Fibroblast of skin of left biceps (primary cell): Measurements from ENCODE around the gene GATAD2A.

Experiments
- DNase-seq, 2 experiments: peaks; one replicate each; pipeline ENCODE4 v3.0.0-alpha.2; 2013; ENCODE audit warnings: low read depth in 2 of 2

The GATAD2A gene

DNA sequence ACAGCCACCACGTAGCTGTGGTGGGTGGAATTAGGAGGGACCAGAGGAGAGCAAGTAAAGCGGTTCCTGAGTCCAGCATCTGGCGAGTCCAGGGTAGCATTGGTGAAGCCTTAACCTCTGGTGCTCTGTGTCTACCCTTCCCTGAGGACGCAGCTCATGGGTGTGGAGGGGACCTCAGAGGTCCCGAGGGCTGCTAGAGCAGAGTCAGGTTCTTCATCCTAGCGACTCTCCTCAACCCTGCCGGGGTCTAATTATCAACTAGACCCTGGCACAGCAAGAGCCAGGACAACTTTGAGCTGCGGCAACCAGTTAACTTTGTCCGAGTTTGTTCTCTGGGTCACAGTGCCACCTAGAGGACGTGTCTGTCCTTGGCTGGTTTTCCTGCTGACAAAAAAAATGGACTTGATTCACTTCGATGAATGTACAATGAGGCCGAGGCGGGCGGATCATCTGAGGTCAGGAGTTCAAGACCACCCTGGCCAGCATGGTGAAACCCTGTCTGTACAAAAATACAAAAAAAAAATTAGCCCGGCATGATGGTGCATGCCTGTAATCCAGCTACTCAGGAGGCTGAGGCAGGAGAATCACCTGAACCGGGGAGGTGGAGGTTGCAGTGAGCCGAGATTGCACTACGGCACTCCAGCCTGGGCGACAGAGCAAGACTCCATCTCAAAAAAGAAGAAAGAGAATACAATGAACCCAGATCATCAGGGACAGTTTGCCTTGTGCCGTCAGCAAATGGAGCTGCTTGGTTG is 84.9 kb downstream of the GATAD2A start:
- DNase-seq, result peak; percentile 50 to 52

DNA sequence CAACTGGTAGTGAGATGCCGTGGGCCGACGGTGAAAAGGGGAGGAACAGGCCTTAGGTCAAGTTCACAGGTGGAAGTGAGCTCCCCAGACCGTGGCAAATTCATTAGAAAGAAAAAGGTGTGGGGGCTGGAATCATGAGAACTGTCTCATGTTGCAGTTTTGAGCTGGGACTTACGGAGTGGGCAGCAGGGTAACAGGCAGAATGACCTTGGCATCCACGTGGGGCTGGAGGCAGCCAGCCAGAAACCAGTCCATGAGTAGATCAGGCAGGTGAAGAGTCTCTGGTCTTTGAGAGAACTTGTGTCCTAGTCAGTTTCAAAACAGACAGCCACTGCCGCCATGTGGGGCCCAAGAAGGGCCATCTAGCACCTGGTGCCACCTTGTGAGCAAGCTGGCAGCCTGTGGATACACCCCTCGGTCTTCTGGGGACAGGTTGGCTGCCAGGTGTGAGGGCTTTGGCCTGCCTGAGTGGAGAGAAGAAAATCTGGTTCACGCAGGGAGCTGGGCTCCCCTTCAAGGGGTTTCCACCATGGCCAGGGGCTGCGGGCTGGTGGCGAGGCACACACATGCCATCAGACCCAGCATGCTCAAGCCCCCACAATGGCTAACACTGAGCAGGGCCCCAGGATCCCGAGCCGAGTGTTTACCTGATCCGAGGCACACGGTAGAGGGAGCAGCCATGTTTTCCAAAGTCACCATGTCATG is 86.0 kb downstream of the GATAD2A start:
- no peak for DNase-seq

DNA sequence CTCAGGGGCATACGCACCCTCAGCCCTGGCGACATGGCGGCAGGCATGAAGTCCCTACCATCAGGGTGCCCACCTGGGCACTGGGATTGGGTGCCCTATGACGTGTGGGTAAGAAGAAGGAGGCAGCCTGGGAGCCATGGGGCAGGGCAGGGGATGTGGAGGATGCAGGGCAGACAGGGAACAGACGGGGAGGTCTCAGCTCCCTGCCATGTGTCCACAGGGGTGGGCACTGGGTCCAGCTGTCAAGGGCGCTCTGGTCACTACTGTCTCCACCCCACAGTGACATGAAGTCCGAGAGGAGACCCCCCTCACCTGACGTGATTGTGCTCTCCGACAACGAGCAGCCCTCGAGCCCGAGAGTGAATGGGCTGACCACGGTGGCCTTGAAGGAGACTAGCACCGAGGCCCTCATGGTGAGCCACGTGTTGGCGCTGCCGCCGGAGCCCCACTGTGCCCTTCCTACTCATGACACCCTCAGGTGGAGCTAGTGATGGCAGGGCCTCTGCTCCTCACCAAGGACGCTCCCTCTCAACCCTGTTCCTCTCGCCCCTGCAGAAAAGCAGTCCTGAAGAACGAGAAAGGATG is 86.6 kb downstream of the GATAD2A start:
- no peak for DNase-seq

DNA sequence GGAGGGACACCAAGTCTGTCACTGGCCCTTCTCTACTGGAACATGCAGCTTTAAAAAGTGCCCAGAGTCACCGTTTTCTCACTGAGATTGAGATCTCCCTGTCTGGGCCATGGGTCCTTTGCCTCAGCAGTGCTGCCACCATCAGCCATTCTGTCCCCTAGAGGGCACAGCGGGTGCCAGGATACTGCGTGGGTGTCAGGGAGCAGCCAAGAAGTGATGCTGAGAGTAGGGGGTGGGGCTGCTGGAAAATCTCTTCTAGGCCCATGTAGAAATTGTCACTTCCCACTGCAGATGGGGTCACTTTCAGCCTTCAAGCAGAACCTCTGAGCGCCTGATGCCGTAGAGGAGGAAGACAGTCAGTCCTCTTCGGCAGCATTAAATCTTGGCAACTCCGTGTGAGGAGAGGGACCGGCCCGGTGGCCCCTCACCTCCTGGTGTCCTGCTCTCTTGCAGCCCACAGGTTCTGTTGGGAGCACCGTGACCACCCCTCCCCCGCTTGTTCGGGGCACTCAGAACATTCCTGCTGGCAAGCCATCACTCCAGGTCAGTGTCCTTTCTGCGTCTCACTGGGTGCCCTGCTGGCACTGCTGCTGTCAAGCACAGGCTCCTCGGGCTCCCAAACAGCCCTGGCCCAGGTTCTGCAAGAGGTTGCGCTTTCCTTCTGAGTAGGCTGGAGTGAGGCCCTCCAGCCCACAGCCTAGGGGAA is 88.5 kb downstream of the GATAD2A start:
- DNase-seq, result no peak

DNA sequence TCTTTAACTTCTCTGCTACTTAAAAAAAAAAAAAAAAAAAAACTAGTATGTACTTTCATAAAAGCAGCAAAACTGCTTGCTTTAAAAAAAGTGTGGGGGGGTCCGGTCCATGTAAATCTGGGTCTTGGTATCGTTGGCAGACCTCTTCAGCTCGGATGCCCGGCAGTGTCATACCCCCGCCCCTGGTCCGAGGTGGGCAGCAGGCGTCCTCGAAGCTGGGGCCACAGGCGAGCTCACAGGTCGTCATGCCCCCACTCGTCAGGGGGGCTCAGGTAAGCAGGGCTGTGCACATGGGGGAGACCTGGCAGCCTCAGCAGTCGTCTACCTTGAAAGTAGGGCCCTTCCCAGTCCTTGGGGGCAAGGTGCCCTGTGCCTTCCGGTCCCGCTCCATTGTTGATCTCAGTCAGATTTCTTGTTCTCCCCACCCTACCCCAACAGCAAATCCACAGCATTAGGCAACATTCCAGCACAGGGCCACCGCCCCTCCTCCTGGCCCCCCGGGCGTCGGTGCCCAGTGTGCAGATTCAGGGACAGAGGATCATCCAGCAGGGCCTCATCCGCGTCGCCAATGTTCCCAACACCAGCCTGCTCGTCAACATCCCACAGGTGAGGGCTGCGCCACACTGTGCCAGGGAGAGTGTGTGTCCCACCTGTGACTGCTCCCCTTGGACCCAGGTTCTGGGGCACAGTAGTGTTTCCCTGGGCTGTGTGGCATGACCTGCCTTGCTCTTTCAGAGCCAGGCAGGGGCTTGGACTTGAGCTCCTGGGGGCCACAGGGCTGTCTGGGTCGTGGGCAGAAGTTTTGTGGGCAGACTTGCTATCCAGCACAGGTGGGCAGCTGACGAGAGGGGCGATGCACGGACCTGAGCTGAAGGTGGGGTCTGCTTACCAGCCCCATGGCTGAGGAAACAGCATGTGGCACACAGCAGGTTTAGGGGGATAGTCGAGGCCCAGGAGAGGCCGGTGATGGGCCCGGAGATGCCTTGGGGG is 90.4 kb downstream of the GATAD2A start:
- DNase-seq, result no peak

DNA sequence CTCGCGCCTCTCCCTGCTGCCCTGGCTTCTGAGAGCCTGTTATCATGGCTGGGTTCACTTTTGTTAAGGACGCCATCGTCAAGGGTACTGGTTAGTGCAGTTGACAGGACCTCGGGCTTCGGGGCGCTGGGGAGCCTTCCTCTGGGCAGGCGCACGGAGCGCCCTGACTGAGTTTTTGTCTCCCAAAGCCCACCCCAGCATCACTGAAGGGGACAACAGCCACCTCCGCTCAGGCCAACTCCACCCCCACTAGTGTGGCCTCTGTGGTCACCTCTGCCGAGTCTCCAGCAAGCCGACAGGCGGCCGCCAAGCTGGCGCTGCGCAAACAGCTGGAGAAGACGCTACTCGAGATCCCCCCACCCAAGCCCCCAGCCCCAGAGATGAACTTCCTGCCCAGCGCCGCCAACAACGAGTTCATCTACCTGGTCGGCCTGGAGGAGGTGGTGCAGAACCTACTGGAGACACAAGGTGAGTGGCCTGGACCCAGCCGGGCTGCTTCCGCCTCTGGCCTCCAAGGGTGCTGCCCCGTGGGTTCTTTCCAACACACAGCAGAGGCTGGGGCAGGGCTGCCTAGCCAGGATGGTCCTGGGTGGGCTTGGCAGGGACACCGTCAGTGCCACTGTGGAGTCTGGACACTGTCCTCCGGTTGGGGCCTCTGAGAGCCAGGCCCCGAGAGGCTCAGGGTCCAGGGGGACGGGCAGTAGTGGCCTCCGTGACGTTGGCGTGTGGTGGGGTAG is 92.9 kb downstream of the GATAD2A start:
- DNase-seq, result no peak

DNA sequence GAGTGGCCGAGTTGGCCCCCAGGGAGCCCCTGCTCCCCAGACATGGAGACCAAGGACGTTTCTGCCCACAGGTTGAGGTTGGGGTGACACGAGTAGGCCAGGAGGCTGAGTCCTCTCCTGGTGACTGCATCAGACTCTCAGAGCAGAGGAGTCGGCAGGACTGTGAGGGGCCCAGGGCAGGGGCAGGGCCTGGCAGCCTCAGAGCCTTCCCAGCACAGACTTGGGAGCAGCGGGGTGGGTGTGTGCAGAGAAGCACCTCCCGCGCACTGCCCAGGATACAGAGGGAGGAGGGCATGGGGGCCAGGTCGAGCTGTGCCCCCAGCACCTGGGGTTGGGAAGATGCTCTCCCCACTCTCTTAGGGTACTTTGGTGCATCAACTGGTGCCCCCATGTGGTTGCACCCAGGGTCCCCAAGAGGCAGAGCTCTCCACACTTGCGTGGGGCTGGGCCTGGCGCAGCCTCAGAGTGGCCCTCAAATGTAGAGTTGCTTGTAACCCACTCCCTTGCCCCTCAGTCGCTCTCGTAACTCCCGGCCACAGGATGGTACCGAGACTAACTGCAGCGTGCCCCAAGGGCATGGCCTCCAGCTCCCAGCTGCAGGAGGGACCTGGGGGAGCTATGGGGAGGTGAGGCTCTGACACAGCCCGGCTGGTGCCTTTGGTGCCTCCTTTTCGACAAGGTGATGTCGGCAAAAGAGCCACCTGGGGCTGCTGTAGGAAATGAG is 94.0 kb downstream of the GATAD2A start:
- DNase-seq, result no peak

DNA sequence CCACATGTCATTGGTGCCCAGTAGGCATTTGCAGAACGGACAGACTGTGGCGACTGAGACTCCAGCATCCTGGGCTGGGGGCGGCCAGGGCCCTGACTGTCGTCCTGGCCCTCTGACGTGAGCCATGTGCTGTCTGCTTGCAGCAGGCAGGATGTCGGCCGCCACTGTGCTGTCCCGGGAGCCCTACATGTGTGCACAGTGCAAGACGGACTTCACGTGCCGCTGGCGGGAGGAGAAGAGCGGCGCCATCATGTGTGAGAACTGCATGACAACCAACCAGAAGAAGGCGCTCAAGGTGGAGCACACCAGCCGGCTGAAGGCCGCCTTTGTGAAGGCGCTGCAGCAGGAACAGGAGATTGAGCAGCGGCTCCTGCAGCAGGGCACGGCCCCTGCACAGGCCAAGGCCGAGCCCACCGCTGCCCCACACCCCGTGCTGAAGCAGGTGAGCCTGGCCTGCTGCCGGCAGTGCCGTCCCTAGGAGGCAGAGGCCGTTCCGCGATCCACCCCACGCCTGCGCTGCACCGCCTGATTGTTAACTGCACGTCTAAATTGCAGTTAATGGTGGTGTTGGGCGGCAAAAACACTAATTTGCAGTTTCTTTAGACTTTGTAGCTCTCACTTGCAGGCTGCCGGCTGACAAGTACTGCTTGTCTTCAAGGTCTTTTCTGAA is 95.6 kb downstream of the GATAD2A start:
- no peak for DNase-seq

DNA sequence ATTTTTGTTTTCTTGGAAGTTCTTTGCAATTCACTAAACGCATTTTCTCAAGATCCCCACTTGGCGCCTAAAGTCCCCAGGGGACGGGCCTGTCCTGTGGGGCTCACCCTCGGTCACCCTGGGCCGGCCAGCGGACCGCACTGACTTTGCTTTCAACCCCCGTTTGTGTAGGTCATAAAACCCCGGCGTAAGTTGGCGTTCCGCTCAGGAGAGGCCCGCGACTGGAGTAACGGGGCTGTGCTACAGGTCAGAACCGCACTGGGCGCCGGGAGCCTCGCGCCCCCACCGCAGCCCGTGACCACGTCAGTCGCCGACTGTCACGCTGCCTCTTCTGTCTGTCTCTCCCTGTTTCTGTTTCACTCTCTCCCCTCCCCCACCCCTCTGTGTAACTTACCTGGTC is 96.3 kb downstream of the GATAD2A start:
- no peak for DNase-seq

DNA sequence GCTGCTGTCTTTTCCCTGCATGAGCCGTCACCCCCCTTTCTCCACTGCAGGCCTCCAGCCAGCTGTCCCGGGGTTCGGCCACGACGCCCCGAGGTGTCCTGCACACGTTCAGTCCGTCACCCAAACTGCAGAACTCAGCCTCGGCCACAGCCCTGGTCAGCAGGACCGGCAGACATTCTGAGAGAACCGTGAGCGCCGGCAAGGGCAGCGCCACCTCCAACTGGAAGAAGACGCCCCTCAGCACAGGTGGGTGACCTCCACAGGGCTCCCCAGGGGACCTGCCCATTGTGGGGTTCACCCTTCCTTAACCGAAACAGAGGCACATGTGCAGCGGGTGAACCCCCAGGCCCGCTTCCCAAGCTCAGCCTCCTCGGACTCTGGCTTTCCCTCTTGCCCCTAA is 96.8 kb downstream of the GATAD2A start:
- no peak for DNase-seq

DNA sequence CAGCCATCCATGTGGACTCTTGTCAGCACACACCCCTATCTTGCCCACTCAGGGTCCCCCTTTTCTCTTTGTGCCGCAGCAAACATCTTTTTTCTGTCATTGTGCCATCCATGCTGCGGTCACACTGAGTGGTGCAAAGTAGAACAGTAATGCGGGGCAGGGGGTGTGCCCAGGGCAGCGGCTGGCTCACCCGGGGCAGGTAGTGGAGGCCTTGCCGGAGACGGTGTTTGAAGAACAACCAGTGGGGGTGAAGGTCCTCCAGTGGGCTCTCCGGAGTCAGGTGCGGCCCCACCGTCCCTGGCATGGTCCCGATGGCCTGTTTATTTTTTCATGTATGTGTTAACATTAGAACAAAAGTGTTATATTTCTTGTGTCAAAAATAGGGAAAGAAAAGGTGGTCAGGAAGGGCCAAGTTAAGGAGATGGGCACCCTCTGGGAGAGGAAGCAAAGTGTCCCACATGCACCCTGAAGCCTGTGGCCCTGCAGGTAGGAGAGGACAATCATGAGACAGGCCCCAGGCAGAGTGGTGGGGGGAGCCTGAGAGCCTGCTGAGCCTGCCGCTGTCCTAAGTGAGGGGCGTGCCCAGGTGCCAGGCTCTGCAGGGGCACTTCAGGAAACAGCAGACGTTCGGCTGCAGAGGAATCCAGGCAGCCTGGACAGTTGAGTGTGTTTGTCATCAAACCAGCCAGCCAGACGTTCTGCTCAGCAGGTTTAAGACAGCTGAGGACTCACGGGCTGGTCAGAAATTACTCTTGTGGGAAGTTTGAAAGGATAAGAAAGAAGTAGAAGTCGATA is 97.5 kb downstream of the GATAD2A start:
- DNase-seq, result no peak

DNA sequence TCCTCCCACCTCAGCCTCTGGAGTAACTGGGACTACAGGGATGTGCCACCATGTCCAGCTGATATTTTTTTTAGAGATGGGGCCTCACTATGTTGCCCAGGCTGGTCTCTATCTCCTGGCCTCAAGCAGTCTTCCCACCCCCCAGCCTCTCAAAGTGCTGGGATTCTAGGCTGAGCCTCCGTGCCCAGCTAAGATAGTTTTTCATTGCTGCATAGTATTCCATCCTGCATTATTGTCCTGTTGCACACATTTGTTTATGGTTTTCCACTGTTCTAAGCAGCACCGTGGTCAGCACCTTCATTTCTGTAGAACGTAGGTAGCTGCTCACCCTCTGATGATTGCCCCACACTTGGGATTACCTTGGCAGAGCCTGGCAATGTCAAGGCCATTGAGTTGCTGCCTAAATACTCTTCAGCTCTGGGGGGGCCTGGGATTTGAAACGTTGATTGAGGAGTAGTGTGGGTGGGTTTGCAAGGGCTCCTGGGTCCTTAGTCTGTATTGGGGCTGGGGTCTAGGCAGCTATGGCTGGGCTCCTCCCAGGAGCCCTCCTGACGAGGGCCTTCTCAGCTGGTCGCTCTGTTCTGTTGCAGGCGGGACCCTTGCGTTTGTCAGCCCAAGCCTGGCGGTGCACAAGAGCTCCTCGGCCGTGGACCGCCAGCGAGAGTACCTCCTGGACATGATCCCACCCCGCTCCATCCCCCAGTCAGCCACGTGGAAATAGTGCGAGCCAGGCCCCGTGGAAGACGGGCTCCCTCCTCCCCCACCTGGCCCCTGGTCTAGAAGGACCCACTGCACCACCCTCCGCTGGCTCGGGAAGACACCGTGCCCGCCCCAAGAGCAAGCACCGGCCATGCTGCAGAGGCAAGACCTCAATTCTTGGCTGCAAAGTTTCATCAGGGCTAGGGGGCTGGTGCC is 99.5 kb downstream of the GATAD2A start:
- no peak for DNase-seq

DNA sequence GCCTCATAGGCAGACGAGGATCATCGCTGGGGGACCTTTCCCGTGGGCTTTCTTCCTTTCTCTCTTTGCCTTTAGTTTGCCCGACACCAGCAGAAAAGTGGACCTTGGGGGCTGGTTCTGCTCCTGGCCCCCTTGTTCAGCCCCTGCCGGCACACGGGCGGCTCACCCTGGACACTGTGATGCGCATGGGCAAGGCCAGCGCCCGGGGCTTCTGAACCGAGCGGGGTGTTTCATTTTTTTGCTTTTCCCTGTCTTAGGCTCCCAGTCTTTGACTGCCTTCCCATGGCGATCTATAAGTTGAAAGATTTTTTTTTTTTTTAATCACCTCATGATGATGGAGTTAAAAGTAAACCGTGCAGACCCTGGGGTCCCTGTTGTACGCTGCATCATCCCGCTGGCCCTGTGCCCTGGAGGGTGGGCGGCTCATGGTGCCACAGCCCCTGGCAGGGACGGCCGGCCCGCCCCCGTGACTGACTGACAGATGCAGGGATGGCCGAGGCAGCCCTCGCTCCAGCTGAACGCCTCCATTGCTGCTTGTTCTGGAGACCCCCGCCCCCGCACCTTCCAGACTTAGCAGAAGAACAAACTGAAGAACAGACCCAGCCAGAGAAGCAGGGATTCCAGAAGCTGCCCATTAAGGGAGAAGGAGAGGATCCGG is 100.3 kb downstream of the GATAD2A start:
- DNase-seq, result no peak

DNA sequence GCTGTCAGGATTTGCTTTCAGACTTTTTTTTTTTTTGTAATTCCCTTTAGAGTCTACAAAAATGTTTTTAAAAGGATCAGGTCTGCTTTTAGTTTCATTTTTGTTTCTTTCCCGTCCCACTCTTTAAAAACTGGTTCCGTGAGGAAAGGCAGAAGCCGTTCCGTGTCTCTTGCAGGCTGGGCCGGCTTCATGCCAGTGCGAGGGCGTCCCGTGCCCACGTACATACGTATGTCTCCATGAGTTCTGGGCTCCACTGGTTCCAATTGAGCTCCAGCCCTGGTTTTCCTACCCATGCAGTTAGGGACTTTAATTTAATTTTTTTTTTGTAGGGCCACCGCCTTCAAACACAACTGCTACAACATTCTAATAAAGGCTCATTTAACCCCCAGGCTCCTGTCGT is 101.1 kb downstream of the GATAD2A start:
- no peak for DNase-seq

DNA sequence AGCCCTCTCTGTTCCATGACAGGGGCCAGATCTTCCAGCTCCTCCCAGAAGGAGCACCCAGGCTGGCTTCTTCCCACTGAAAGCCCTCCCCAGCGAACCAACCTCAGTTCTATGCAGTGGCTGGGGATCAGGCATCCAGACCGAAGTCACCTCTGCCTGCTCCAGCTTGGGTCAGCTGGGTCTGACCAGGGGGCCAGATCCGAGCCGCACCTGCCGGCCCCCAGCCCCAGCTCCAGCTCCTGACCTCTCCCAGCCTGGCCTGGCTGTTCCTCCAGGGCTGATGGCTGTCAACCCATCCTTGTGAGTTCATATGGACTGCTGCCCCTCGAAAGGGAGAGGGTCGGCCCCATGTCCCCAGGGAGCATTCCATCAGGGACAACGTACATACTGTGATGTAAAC is 101.9 kb downstream of the GATAD2A start:
- DNase-seq, result no peak

DNA sequence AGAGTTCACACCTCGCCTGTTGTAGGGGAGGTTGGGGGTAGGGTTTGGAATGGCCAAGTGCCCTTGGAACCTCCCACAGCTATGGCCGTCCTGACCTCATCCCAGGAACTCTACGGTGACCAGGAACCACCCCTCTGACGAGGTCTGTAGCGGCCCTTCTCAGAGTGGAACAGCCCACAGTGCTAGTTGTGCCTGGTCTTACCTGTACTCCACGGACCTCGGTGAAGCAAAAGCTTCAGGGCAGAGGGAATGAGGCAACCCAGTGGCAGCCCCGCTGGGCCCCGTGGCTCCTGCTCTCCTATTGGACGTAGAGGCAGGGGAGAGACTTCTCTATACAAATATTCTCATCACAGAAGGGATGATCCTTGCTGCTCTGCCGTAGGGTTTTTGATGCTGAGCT is 102.7 kb downstream of the GATAD2A start:
- no peak for DNase-seq

DNA sequence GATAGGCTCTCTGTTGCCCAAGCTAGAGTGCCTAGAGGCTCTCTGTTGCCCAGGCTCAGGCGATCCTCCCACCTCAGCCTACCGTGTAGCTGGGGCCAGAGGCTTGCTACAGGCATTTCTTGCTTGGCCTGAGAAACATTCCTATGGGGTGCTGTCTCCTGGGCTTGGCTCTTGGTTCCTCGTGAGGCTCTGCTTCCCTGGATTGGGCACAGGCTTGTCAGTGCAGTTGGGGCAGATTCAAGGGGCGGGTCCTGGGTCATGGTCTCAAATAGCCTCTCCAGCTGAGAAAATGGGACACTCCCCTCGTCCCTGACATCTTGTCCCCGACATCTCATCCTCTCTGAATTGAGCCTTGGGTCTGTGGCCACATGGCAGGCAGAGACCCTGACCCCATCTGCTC is 105.0 kb downstream of the GATAD2A start:
- DNase-seq, result no peak
